ENCODE data around the gene TMEM252.
A peak's percentile ranks its signal among the peaks of the same experiment; 100 is the strongest.

Gene TMEM252, protein sequence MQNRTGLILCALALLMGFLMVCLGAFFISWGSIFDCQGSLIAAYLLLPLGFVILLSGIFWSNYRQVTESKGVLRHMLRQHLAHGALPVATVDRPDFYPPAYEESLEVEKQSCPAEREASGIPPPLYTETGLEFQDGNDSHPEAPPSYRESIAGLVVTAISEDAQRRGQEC

DNA sequence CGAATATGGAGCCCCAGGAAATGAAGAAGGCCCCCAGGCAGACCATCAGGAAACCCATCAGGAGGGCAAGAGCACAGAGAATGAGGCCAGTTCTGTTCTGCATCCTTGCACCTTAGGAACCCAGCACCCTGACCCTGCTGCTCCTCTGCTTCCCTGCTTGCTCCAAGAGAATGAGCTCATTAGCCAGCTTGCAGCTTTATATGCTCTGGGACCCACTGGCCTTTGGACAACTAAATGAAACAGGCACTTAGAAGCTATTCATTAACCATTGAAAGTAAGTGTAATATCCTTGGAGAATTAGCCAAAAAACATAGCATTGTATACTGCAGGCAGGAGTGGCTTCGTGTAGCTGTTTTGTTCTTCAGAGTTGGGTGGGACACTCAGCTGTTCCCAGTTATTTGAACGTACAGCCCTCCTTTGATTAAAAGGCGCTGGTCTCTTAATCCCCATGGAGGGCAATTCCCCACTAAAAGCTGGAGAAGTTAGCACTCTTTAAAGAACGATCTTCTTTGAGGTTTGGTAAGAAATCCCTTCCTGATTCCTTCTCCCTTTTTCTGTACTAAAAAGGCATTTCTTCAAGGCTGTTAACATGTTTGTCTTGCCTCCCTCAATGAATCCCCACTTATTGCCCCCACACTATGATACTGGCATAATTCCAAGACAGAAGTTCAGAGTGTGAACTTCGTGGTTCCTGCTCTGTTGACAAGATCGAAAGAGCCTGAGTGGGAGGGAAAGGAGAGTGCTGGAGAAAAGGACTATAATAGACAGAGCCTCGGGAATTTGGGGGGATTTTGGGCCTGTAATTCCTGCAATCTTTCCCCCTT, at the start of gene TMEM252:
TSS of gene TMEM252 (minus strand) at position 172 of the 824 bp plus-strand sequence. CDS start at position 103, 69 bp downstream.
- DNase-seq: no peak

DNA sequence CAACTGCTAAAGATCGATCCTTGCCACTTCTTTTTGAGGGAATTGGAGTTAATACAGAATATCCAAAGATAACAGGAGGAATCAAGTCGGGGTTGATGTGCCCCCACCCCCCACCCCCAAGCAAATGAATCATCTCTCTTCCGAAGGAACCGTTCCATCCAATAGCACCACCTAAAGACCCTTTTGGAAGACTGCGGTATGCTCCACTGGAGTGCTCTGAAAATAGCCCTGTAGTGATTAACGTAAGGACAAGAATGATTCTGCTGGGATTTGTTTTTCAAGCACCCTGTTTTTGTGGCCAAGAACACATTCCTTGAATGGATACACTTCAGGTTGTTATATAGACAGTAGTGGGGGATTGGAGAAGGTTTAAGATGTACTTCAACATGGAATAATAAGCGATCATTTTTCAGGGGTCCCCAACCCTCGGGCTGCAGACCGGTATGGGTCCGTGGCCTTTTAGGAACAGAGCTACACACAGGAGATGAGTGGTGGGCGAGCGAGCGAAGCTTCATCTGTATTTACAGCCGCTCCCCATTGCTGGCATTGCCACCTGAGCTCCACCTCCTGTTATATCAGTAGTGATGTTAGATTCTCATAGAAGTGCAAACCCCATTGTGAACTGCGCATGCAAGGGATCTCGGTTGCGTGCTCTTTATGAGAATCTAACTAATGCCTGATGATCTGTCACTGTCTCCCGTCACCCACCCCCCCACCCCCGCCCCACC, 44.5 kb upstream of the TMEM252 start:
- DNase-seq: no peak

DNA sequence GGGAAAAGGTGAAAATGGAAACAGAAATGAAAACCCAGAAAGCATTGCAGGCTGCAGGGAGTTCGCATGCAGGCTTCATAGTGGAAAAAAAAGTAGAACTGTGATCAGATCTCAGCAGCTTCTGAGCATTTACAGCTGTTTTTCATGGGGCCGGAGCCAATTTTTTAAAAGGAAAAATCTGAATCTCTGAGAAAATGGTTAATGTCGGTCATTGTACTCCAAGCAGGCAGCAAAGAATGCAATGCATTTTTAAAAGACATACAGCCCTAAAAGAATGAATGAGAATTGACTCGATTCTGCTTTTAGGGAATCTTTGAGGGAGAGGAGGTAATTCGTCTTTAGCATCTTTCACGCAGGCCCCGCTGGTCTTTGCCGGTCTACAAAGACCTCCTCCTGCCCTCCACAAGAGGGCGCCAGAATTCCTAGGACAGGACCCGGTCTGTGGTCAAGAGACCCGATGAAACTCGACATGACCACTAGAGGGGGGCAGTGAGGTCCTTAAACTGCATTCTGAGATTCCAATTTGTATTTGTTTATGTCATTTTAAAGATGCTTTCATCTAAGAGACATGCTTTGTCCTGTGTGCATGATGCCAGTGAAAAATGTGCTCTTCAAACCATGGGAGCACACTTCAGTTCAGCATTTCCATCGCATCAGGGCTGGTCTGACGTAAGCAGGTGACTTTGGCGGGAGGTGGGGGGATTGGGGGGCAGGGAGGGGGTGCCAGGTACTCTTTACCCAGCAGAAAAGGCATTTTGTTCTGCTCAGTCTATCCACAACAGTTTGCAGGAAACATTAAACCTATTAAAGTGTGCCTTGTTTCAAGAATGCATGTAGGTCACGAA, 43.7 kb upstream of the TMEM252 start:
- peak; percentile 81 for DNase-seq

DNA sequence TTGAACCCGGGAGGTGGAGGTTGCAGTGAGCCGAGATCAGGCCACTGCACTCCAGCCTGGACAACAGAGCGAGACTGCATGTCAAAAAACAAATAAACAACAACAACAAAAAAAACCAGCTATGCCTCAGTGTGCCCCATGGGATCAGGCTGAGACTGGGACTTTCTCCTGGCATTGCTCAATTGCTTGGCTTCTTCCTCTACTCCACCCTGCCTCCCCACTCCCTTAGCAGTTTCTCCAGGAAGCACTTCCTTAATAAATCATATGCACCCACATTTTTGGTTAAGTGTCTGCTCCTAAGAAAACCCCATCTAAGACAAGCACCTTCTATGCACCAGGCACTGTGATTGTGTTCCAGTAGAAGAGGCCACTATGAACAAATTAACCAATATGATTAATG, 41.0 kb upstream of the TMEM252 start:
- DNase-seq: no peak

DNA sequence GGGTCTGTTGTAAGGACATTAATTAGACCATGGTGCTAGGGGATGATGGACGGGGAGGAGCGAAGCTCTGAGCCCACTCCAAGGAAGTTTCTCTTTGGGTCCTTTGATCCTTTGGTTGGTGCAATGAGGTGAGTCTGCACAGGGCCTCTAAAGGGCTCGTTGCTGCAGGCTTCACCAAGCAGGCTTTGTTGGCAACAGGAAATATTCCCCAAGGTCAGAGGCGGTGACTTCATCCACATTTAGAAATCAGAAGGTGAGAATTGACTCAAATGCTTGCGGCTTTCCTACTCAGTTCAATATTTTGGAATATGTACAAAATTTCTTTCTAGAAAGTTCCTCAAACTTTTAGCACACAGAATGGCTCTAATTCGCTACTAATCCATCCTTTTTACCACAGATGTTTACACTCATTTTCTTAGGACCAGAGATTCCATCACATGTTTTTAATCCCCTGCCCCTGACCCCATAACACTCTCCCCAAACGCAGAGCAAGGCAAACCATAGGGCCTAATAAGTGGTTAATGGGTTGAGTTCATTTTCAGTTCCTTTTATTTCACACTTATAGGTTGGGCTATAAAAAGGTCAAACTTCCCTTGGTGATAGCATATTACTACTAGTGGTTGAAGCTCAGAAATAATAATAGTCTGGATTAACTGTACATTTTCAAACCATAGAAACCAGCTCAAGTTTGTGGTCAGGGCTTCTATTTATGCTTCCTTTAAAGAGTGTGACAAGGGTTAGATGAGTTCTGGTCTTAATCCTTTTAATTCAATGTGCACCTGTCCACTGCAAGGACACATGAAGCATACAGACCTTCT, 37.3 kb upstream of the TMEM252 start:
- no peak for DNase-seq

DNA sequence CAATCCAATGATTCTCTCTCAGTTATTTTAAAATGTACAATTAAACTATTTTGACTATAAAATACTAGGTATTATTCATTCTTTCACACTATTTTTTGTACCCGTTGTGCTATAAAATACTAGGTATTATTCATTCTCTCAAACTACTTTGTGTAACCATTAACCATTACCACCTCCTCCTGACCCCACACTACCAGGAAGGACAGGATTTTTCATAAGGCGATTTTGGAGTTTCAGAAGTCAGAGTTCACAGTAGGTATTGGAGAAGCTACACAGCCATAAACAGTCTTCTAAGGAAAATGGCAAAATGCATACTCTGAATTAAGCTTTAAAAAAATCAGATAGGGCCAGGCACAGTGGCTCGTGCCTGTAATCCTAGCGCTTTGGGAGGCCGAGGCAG, 35.1 kb upstream of the TMEM252 start:
- DNase-seq: no peak

DNA sequence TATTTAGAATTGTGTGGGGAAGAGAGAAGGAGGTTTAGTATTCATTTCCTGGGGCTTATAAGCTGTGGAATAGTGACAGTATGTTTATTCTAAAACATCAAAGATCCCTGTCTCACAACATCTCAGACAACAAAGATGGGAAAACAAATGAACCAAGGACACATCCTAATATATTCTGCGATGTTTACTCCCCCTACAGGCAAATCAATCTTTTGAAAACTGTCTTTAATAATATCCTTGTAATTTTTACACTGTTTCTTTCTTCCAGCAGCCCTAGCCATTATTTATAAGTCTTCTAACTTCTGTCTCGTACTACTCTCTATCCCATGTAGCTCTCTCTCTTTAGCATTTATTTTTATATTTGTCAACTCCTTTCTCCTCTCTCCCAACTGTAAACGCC, 33.5 kb upstream of the TMEM252 start:
- DNase-seq: no peak

DNA sequence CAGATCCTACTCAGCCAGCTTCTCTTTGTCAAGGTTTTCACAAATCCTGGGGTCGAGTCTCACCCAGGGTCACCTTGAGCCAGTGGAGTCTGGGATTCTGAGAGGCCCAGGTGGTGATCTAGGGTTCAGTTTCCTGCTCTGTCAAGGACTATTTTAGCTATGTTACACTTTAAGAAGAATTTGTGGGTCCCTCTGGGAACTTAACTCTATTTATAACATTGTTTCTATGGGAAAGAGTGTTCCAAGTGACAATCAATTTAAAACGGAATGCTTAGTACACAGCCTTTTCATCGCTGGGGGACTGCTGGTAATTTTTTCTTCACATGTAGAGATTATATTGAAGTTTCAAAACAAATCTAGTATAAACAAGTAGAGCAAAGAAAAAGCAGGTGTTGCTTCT, 26.9 kb upstream of the TMEM252 start:
- no peak for DNase-seq

DNA sequence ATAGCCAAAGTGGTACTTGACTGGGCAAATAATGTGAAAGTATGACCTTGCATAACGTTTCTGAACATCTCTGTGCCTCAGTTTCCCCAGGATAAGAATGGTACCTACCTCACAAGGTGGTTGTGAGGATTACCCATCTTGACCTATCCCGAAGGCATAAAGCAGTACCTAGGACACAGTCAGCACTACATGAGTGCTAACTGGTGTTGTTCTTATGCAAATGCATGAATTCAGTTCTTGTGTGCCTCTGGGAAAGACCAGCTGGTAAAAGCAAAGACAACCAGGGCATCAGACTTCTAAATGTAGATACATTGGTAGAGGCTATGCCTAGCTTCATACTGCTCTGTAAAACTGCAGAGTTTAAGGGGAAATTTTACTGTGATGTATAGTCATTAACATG, 21.8 kb upstream of the TMEM252 start:
- DNase-seq: no peak

DNA sequence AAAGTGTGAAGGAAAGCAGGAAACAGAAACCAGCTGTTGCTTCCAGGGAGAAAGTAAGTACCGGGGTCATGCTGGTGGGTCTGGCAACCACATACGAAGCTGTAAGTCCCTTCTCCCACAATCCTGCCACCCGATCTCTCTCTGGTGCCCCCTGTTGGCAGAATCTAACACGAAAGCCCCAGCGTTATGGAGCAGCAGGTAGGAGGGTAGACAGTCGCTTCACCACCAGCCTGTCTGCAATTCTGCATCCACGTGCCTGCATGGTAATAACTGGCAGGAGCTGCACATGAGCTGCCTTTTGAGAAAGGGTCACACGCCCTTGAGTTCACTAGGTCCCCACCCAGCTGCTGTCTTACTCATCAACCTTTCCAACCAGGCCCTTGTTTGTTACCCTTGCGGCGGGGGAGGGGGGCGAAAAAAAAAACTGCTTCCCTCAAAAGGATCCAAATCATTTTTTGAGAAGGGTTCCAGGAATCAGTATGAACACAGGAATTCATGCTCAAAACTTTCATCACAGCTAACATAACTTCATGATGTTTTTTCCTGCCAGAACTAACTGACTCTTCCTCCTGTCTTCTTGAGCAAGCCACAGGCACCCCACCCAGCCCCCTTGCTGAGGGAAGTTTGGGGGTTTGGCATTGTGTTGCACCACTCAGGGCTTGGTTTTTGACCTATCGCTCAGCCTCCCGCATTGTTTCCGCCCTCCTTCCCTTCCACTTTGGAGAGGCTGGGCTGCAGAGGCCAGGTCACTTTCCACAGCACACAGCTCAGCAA, 19.6 kb upstream of the TMEM252 start:
- DNase-seq: no peak

DNA sequence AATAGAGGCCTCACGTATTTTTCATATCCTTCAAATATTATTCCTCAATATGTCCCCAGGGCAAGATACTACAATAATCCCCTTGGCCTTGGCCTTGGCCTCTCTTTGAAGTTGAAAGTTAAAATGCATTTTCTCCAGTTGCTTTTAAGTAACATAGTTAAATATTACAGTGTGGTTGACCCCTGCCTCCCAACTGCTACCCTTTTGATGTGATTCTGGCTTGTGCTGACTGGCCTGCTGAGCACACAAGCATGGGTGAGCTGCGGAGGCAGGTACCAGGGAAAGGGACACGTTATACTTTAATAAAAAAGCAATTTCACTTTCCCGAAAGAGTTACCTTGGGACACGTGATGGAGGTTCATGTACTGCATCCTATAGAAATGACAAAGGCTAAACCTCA, 17.9 kb upstream of the TMEM252 start:
- no peak for DNase-seq

DNA sequence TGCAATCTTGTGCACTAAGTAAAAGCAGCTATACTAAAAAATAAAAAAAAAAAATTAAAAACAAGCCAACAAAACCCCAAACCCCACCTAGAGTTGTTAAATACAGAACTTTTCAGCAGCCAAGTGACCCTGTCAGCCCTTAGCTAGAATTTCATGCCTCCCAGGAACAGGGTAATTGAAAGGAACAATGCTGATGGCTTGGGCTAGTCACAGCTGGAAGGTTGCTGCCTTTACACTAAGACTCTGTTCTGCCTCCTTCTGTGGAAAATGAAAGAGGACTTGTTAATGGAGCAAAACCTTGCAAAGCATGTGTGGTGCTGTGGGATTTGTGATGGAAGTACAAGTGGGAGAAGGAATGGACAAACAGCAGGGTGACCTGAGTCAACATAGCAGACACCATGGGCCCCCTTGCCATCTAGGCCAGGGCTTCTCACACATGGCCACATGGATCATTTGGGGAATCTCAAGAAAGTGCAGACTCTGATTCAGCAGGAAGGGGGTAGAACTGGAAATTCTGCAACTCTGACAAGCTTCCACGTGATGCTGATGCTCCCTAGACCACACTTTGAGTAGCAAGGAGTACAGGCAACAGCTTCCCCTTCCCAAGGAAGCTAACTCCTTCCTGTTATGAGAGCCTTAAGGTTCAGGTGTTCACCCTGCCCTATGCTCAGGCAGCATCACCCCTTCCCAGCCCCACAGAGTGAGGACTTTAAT, 14.9 kb upstream of the TMEM252 start:
- DNase-seq: no peak

DNA sequence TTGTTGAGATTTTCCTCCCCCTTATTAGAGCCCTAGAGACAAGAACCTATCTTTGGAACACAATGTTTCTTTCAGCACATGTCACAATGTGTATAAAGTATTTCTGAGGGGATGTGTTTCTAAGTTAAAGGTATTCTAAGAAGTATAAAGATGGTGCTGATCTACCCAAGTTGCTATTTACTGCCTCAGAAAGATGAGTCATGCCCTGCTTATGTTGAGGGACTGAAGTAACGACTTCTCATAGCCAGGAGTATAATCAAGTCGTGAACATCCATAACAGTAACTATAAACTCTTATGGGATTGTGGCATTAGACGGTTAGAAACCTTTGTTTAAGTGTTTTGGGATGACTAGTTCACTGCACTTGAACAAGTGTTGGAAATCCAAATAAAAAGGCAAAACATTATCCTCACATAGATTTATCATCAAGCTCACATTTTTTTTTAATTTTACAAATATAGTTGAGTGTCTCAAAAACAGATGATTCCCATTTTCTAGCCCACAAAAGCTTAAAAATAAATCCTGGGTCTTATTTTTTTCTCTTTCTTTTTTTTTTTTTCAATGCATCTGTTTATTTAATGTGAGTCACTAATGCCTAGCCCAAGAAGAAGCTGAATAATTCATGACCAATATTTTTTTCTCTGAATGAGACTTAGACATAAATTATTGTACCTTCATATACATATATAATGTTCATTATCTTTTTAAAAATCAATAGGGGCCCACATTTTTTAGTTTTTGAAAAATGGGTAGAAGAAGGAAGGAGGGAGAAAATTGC, 12.2 kb upstream of the TMEM252 start:
- peak; percentile 60 for DNase-seq

DNA sequence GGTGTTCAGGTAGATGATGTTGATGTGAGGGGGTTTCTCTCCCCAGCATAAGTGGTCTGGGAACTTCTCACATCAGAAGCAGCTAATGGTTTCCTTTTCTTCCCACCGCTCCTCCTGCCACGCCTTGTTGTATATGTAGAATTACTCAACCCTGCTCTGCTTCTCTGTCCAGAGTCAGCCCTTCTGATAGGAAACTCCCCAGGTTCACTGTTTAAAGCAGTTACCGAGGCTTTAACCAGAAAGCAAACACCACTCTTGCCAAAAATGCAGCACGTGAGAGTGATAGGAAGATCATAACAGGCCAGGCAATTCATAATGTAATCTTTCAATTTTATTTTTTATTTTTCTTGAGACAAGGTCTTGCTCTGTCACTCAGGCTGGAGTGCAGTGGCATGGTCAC, 10.5 kb upstream of the TMEM252 start:
- no peak for DNase-seq

DNA sequence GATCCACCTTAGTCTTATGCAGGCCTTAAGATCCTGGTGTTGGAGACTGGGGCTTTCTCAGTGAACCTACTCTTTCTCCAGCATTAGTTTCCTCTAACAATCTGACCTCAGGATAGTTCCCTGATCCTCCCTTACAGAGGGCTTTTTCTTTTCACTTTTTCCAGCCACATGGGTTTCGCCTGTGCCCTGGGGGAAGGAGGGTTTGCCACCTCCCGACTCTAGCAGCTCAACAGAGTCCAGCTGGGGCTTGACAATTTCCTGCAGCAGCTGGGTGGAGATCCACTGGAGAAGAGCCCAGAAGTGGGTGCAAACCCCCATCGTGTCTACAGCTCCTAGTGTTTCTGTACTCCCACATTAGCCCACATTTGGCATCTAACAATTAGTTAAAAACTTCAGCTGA, 7.6 kb upstream of the TMEM252 start:
- DNase-seq: no peak

DNA sequence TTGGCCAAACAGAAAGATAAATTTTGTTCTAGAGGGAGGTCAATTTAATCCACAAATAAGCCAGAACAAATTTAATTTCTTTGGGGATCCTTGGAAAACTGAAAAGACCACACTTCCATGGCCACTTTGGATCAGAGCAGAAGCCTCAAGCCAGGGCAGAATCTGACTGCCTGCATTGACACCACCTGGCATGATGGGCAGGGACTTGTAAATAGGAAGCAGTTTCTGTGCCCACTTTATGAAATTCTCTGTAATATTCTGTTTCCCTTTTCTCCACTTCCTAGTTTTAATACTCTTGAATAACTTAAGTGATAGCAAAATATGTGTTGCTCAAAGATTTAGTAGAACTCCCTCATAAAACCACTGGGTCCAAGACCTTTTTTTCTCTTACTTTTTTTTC, 6.7 kb upstream of the TMEM252 start:
- DNase-seq: no peak

DNA sequence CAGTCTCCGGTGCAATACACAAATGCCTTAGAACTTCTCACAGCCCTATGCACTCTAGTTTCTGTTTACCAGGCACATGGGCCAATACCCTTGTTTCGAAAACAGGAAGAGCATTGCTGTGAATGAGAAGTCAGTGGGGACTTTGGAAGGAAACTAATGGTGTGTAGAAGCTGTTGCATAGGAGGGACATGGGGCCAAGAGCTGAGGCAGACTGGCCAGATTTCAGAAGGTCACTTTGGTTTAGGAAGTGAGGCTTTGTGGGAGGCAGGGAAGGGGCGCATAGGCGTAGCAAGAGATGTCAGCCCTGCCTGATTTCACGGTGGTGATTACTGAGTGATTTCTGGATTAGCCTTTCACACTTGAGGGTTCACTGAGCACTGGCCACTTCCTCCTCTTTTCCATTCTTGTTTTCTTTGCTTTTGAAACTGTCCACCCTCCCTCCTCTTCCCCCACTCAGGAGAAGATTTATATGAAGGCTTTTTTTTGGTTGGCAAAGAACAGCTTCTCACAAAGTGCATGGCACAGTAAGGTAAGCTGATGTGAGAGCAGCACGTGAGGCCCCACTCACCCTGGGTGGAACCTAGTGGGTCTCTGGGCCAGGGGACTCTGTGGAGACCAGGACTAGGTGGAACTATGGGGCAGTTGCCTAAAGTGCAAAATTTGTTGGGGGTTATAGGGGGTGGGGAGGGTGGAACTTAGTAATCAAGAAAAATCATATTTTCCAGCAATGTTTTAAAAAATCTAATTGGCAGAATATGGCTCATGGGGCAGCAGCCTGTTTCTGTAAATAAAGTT, 6.1 kb upstream of the TMEM252 start:
- DNase-seq: no peak

DNA sequence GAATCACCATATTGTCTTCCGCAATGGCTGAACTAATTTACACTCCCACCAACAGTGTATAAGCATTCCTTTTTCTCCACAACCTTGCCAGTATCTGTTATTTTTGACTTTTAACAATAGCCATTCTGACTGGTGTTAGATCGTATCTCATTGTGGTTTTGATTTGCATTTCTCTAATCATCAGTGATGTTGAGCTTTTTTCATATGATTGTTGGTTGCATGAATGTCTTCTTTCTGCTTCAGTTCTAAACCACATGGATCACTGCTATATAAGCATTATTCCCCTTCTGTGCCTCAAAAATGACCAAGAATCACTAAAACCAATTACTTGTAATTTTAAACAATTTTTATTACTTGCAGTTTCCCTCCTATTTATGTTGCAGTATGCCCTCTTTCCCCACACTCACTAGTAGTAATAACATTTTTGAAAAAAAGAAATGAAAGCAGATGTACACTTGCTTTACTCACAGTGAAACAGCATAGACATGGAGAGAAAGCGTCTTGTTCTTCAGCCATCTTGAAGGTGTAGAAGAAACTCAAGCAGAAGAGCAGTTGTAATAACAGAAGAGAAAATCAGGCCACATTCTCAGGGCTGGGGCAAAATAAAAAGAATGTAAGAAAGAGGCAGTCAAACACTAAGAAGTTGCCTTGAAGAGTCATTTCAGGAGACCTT, 4.5 kb upstream of the TMEM252 start:
- DNase-seq: no peak
